IPS-18c (cell line): ENCODE results near the gene CFAP46.
"Not testable (repeated sequence)": the region's sequence is repeated elsewhere in the genome, so short reads cannot be mapped to it uniquely, and the experiment has no call there.

Experiments used
- H3K4me3 ChIP-seq: 2 replicates; pipeline ENCODE4 v1.7.0; 2013; ENCODE audit warnings: low read depth, mild to moderate bottlenecking, low read length, moderate library complexity; ENCODE audit not compliant: insufficient read depth
- H3K9me3 ChIP-seq: one replicate; pipeline ENCODE4 v1.6.1; 2013; ENCODE audit warnings: mild to moderate bottlenecking, low read length, moderate library complexity; ENCODE audit not compliant: control insufficient read depth, insufficient read depth

The CFAP46 gene

GRCh38 chr10:132798403-132798802 lies 144.0 kb downstream of the CFAP46 start:
- Histone ChIP-seq H3K4me3 (no peak overlapping the region), H3K9me3 (peaks cover 2% of the 10 kb centered on the region)

DNA sequence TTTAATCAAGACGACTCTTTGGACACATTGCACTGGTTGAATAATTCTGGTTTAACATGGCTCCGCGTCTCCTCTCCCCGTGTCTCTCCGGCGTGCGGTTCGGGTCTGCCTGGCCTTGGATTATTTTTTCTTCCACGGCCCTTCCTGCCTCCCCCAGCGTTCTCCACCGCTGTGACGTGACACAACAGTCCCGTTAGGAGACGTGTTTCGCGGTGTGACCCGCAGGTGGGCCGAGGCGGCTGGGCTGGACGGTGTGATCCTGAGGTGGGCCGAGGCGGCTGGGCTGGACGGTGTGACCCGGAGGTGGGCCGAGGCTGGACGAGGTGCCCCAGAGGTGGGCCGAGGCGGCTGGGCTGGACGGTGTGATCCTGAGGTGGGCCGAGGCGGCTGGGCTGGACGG lies 144.4 kb downstream of the CFAP46 start:
- H3K4me3 ChIP-seq, H3K9me3 ChIP-seq: not testable (repeated sequence)

DNA sequence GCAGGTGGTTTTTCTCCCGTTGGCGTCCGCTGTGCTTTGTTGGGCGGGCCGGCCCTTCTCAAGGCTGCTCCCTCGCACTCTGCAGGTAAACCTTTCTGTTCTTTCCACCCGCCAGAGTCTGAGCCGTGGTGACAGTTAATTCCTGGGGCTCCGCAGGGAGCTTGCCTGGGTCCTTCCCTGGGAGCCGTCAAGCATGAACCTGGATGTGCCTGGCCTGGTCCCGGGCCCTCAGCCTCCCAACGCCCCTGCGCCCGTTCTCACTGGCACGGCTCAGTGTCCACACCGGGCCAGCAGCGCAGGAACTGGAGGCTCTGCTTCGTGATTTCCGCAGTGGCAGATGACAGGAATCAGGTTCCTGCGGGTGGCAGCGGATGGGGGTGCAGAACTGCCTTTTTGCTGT lies 145.5 kb downstream of the CFAP46 start:
- peaks cover 2% of the 10 kb centered on the region for H3K9me3 ChIP-seq
- H3K4me3 ChIP-seq: no peak overlapping the region

GRCh38 chr10:132793871-132794849 lies 148.2 kb downstream of the CFAP46 start:
- Histone ChIP-seq H3K4me3 (no peak overlapping the region), H3K9me3 (peaks cover 1% of the 10 kb centered on the region)

- Histone ChIP-seq H3K4me3 (no peak overlapping the region), H3K9me3 (peaks cover 3% of the 10 kb centered on the region)
Measured at GRCh38 chr10:132793213-132793612, 149.2 kb downstream of the CFAP46 start.

- peaks cover 3% of the 10 kb centered on the region for H3K9me3 ChIP-seq
- H3K4me3 ChIP-seq: no peak overlapping the region
Measured at GRCh38 chr10:132792796-132793195, 149.6 kb downstream of the CFAP46 start.

GRCh38 chr10:132792099-132792498 lies 150.3 kb downstream of the CFAP46 start:
- not testable (repeated sequence) for H3K4me3 ChIP-seq, H3K9me3 ChIP-seq

DNA sequence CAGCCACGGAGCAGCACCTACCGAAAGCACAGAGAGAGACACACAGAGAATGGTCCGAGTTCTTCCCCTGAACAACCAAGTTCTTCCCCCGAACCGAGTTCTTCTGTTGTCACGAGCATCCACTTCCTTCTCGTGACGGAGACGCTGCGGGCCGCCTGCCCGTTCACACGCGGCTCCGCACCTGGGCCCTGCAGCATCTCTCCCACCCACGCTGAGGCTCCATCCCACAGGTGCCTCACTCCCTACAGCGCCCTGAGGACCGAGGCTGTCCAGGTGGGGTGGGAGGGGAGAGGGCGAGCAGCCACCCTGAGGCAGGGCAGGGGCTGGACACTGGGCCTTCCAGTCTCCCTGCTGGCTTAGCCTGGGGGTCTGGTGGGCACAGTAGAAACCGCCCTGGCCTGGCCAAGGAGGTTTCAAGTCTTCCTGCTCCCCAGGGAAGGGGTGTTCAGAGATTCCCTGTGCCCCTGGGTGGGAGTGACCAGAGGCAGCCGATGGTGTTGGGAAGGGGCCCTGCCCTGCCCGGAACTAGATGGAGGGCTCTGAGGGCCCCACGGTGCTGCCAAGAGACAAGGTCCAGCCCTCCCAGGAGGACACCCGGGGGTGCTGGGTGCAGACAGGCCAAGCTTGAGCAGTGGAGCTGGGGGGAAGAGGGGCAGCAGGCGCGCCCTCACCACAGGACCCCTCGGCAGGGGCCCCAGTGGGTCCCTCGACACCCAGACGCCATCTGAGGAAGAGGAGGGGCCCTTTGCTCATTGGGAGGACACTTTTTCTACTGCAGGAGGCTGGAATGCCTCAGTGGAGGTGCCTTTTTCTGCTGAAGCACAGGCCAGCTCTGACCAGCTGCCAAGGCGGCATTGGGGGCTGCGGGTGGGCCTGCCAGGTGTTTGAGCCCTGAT lies 151.2 kb downstream of the CFAP46 start:
- H3K4me3 ChIP-seq: no peak overlapping the region
- peaks cover 3% of the 10 kb centered on the region for H3K9me3 ChIP-seq

GRCh38 chr10:132790470-132790869 lies 151.9 kb downstream of the CFAP46 start:
- Histone ChIP-seq H3K9me3 (peaks cover 3% of the 10 kb centered on the region), H3K4me3 (no peak overlapping the region)

GRCh38 chr10:132789659-132790148 lies 152.7 kb downstream of the CFAP46 start:
- Histone ChIP-seq H3K4me3 (no peak overlapping the region), H3K9me3 (peaks cover 6% of the 10 kb centered on the region)

GRCh38 chr10:132788831-132789219 lies 153.5 kb downstream of the CFAP46 start:
- peak overlapping the region; percentile 44; the same call in 1 of the 2 replicates for H3K4me3 ChIP-seq
- H3K9me3 ChIP-seq: peaks cover 11% of the 10 kb centered on the region

GRCh38 chr10:132788180-132788830 lies 154.1 kb downstream of the CFAP46 start:
- peak overlapping the region; percentile 44 for H3K4me3 ChIP-seq
- H3K9me3 ChIP-seq: peaks cover 13% of the 10 kb centered on the region

DNA sequence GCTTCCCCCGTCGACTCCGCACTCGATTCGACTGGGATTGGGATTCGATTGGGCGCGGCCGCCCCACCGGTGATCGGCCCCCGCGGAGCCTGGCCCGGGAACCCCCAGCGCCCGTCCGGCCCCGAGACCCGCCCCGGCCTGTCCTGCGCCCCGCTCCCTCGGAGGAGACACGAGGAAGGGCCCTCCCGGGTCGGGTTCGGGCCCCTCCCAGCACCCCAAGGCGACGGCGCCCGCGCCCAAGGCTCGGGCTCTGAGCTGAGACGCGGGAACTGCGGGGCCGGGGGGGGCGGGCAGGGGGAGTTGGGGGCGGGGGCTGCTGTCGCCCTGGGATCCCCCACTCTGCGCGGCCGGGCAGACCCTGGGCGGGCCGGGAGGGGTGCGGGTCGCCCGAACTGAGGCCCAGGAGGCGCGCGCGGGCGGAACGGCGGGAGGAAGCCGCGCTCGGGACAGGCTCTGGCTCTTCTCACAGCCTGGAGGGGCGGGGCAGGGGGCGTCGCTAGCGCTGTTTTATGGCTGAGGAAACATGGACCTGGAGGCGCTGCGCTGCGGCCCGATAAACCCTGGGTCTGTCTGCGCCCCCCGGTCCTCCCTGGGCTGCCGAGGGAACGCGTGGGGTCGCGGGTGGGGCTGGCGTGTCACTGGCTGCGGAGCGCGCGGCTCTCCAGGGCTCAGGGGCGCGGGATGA lies 154.7 kb downstream of the CFAP46 start:
- peak overlapping the region; percentile 44 for H3K4me3 ChIP-seq
- peaks cover 13% of the 10 kb centered on the region for H3K9me3 ChIP-seq

GRCh38 chr10:132786884-132787494 lies 155.4 kb downstream of the CFAP46 start:
- Histone ChIP-seq H3K4me3 (peak overlapping the region; percentile 24; the same call in 1 of the 2 replicates), H3K9me3 (peaks cover 13% of the 10 kb centered on the region)

DNA sequence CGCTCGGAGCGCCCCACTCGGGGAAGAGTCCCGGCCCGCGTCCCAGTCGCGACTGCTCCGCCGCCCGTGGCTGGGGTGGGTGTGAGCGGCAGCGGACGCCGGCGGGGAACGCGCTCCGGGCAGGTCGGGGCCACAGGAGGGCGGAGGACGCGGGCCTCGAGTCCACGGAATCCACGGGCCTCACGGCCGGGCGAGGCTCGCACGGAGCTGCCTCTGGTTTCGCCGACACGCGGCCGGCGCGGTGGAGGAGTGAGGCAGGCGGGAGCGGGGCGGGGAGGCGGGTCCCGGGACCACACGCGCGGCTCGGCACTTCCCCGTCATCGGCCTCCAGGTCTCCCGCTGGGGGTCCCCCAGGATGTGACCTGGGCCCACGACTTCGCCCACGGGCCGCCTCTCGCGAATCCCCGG lies 155.9 kb downstream of the CFAP46 start:
- Histone ChIP-seq H3K9me3 (peaks cover 13% of the 10 kb centered on the region), H3K4me3 (peak overlapping the region; percentile 15; the same call in 1 of the 2 replicates)
